NCI-H2196 (cell line): ENCODE measurements around the gene PAQR5.

Experiments used
- DNase-seq: peaks from one replicate; lab custom pipeline; 2025; ENCODE audit not compliant: unreplicated experiment; lab: John Stamatoyannopoulos, UW

Gene PAQR5

DNA sequence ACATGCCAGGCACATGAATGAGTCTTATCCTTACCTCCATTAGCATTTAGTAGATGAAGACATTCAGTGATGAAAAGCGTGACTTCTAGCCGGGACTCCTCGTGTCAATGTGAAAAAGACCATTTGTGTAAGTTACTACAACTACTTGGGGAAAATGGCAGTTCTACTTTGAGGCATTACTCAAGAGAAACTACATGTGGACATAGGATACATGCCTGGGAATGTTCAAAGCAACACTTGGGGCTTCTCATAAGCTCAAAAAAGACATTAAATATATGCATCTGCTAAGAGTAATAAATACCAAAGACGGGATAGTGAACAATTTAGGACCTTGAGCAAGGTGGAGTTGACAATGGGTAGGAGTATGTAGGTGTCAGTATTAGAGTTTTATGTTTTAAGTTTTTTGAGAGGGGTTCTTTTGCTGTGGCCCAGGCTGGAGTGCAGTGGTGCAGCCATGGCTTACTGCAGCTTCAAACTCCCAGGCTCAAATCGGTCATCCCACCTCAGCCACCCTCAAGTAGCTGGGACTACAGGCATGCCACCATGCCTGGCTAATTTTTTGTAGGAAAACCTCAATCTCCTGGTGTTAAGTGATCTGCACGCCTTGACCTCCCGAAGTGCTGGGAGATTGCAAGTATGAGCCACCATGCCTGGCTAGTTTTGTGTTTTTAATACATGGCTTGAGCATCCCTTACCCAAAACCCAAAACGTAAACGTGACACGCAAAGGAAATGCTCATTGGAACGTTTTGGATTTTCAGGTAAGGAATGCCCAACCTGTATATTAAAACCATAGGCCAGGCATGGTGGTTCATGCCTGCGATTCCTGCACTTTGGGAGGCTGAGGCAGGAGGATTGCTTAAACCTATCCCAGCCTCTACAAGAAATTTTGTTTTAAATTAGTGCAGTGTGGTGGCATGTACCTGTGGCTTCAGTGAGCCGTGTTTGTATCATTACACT, 157.8 kb downstream of the PAQR5 start:
- DNase-seq = no peak
